ENCODE measurements around the gene BAD.

DNA sequence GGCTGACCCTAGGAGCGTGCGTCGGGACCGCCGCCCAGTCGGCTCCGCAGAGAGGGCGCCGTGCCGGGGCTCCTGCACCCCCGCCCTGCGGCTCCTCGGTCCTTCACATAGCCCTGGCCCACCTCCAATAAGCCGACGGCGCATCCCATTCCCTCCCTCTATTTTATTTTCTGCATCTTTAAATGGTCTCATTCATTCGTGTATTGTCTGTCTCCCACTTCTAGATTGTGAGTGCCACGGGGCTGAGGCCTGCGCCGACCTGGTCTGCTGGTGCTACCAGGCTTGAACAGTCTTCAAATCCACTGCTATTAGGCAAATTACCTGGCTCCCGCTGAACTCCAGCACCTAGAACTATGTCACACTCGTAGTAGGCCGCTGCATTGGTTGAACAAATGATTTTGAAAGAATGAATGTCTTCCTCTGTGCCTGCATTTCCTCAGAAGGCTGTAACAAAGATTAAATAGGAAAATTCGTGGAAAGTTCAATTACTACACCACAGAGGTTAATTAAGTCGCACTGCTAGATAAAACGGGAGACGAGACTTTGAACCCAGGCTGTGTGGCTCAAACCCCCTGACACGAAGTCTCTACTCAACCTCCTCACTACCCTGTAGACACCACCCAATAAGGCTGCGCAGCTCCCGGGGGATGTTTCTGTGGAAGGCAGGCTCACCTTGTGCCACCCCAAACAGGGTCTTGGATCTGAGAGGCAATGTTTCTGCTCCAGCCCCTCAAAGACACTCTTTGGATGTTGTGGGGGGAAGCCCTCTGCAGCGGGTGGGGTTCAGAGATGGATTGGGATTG, 36.5 kb downstream of the BAD start:
- TF ChIP-seq CTCF (IDR thresholded peaks at IDR 0.05): no peak
- no peak for TF ChIP-seq POLR2A (IDR thresholded peaks at IDR 0.05)

All from ovary (tissue), 3 donors.